AG09319 (cell line): ENCODE measurements around the gene GOLGB1.
"Not testable (repeated sequence)": the region's sequence is repeated elsewhere in the genome, so short reads cannot be mapped to it uniquely, and the experiment has no call there.

ENCODE experiments used
- DNase-seq: peaks from one replicate; pipeline ENCODE4 v3.0.0-alpha.2; 2010; ENCODE audit warnings: low read depth; ENCODE audit errors: extremely low read depth
- CTCF ChIP-seq: IDR thresholded peaks from 2 replicates; pipeline ENCODE4 v1.5.1; 2011; ENCODE audit warnings: low read depth, mild to moderate bottlenecking, inconsistent platforms, low read length, moderate library complexity

The GOLGB1 gene

DNA sequence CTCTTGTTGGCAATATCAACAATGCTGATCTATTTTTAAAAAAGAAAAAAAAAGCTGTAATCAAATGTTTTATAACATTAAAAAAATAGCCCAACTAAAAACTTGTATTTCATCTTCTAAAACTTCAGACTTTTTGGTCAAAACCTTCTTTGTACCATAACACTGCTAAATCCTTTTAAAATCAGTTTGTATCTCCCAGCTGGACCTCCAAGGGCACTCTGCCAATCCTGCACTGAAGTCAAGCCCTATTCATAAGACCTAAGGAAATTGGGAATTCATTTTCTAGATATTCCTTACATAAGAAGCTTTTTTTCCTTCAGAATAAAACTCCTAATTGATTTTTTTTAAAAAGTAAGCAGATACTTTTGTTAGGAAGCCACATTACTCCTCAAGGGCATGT, 50.6 kb downstream of the GOLGB1 start:
- no peak for TF ChIP-seq CTCF
- no peak for DNase-seq

- no peak for TF ChIP-seq CTCF
- DNase-seq: no peak
Measured at GRCh38 chr3:121698476-121698875, 51.1 kb downstream of the GOLGB1 start.

DNA sequence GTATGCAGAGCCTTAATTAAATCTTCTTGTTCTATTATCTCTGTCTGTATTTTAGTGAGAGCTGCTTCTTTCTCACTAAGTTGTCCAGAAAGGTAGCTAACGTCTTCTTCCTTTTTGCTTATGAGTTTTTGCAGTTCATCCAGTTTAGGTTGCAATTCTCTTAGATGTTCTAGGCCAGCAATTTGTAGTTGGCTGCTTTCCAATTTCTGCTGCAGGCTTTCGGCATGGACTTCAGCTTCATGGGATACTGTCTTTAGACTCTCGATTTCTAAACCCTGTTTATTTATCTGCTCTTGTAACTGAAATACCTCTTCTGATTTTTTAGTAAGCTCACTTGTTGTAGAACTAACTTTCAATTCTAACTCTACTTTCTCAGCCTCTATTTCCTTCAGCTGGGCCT, 53.4 kb downstream of the GOLGB1 start:
- DNase-seq: no peak
- TF ChIP-seq CTCF: no peak

DNA sequence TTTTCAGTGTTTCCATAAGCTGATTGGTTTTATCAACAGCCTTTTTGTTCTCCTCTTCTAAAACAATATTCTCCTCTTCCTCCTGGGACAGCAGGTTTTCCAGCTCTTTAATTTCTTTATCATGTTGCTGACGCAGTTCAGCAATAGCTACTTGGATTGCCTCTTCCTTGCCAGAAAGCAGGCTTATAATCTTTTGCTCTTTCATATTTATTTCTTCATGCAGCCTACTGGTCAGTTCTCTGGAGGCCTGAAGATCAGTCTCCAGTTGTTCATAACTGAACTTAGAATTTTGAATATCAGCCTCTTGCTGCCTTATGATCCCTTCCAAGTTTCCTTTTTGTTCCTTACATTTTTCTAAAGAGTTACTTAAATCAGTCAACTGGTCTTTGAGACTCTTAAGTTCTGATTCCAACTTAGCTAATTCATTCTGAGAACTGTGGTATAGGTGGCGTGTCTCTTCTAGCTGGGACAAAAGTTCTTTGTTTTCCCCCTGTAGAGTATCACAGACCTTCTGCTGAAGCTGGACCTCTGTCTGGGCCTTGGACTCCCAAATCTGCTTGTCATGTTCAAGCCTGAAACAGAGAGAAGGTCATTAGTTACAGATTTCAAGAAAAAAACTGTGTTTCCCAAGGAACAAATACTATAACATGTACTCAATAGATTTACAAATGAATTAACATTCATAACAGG, 57.4 kb downstream of the GOLGB1 start:
- no peak for TF ChIP-seq CTCF
- no peak for DNase-seq

DNA sequence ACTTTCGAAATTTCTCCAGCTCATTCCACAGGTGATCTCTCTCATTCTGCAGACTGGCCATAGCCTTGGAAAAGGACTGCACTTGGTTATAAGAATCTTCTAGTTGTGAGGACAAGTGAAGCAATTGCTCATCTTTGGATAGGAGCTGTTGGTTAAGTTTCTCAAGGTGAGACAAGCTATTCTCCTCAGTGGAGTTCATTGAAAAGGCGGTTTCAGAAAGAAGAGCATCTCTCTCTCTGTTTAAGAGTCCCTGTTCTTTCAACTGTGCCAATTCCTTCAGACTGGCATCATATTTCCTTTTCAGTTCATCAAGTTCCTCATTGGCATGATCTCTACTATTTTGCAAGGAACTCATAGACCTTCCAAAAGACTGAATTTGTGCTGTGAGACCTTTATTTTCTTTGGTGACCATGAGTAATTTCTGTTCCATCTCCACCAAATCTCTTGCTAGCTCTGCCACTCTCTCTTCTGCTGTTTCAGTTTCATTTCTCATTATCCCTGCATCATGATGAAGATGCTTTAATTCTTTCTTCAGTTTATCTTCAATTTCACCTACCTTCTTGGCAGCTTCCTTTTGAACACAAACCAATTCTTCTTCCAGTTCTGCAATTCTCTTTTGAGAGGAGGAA, 58.6 kb downstream of the GOLGB1 start:
- no peak for TF ChIP-seq CTCF
- DNase-seq: no peak

- not testable (repeated sequence) for DNase-seq
Measured at GRCh38 chr3:121688747-121689146, 60.8 kb downstream of the GOLGB1 start.

- no peak for DNase-seq
- TF ChIP-seq CTCF: no peak
Measured at GRCh38 chr3:121681792-121682191, 67.7 kb downstream of the GOLGB1 start.

GRCh38 chr3:121677141-121677540, 72.4 kb downstream of the GOLGB1 start:
- DNase-seq: no peak
- TF ChIP-seq CTCF: no peak
